ENCODE measurements around the gene DDX51.

Gene DDX51

DNA sequence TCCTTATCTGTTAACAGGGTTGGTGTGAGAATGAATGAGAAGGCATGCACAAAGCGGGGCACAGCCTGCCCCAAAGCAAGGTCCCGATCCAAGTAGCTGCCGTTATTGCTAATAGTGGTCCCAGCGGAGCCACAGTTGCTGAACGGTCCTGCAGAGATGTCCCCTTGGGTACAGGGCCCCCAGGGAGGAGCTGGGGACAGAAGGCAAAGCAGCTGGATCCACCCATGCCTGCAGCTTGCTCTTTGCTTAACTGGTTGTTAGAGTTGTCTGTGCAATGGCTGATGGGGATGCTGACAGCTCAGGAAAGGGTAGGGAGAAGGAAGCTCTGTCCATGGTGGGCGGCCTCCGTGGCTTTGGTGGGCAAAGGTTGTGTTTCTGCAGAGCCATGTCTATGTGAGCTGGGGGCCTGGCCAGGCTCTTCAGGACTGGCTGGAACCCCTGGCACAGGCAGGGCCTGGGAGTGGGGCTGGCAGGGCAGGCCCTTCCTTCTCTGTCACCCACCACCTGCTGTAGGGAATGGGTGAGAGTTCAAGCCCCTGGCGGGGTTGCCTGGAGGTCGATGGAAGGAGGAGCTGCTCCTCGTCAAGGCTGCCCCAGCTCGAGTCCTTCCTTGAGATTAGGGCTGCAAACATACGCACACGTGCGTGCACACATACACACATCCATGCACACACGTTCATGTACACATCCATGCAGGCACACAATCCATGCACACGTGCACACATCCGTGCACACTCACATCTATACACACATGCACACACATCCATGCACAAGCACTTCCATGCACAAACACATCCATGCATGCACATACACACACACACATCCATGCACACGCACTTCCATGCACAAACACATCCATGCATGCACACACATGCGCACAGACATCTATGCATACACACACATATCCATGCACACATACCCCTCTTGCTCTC lies 35.6 kb upstream of the DDX51 start:
- no peak for DNase-seq (ENCODE audit: low read depth)

DNA sequence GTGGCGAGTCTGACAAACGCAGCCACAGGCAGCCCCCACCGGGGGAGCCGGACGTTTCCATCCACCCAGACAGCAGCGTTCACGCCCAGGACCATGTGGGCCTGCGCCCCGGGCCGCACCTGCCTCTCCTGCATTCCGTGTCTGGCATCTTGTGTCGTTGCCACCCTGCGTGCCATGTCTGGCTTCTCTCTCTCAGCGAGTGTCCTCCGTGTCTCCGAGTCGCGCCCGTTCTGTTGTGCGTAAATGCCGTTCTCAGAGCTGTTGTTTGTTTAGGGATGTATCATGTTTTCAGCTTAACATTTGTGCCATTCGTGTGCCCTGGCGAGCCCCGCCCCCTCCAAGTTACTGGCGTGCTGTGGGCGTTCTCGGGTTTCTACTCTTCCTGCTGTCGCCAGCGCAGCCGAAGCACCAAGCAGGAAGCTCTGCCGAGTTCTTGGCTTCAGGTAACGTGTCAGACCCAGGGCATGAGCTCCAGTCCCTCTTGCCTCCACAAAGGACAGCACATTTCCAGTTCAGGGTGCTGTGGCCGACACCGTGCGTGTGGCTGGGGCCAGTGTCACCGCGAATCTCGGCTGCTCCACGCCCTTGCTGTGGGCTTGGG lies 34.8 kb upstream of the DDX51 start:
- no peak for DNase-seq (ENCODE audit: low read depth)

DNA sequence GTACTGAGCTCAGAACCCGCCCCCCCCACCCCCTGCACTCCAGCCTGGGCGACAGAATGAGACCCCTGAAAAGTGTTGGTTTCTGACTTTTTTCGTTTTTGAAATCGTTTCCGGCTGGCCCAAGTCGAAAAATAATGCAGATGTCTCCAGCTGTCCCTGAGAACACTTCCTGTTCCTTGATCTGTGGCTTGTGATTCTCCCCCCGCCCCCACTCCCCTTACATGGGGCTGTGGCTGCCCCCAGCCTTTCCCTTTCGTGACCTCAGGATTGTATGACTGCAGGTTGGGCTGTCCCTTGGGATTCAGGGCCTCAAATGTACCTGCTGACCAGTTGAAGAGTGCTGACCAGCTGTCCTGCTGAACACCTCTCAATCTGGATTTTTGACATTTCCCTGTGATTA lies 34.2 kb upstream of the DDX51 start:
- DNase-seq (ENCODE audit: low read depth) = no peak

DNA sequence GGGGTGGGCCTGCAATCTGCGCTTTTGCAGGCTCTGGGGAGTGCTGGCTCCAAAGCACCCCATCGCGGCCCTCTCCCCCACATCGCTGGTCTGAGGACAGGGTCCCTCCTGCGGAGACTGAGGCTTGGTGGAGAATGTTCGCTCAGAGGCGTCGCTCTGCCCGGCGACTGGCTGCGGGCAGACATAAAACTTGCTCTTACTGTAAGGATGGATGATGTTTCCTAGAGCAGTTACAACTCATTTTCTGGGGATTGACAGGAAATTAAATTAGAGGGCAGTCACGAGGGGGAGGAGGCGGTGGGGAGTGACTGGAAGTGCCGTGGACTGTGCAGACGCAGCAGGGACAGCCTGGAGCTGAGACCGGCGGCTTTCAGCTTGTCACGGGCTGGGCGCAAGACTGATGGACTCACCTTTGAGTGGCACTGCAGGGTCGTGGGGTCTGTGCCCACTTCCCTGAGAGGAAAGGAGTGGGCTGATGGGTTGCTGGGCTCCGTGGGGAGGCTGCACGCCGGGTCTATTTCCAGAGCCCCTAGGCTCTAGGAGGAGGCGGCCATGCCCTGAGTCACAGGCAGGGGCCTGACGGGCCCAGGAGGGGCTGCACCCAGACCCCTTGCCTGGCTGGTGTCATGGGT lies 32.9 kb upstream of the DDX51 start:
- DNase-seq (ENCODE audit: low read depth) = no peak

DNA sequence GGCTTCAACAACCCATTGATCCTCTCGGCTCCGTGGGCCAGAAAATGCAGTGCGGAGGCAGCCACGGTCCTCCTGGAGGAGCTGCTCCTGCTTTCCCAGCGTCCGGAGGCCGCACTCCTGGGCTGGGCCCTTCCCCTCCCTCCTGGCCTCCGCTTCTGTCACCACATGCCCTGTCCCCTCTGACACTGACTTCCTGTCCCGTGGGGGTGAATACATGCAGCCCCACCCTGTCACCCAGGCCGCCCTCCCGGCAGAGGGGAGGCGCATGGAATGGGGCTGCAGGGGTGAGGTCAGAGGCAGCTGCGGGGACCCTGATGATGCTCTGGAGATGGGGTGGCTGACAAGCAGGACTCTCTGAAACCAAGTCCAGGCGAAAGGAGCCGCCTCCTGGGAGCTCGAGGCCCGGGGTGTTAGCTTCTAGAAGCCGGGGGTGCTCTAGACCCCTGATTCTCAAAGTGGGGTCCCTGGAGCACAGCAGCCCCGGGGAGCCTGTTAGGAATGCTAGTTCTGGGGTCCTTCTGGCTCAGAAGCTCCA lies 32.3 kb upstream of the DDX51 start:
- no peak for DNase-seq (ENCODE audit: low read depth)

DNA sequence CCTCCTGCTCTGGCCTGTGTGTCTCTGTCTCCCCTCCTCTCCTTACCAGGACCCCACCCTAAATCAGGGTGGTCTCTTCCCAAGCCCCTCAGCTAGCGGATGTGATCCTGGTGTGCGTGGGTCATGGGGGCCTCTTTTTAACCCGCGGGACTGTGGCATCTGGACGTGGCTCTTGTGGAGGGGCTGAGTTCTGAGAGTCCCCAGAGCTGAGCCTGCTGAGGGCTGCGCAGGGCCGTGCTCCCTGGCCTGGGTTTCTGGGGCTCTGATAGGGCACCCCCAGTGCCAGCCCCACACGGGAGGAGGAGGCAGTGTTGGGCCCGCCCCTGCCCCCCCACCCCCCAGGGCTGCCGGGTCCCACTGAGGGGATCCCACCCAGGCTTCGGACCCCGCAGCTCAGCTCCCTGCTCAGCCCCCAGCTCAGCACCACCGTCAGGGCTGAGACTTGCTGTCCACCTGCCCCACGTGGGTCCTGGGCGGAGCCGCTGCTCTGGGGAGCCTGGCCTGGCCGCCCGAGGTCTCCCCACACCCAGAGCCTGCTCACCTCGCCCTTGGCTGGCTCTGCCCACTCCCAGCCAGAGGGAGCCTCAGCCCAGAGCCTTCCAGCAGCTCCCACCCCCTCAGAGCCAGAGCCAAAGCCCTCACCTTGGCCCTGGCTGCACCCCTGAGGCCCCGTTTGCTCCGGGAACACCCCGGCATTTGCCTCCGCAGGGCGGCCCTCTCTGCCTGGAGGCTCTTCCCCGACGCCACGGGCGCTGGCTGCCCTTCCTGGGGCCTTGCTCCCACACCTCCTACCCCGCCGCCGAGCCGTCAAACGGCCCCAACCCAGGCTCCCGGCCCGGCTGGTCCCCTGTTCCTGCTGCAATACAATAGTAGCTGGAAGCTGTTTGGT lies 31.6 kb upstream of the DDX51 start:
- DNase-seq (ENCODE audit: low read depth) = no peak

DNA sequence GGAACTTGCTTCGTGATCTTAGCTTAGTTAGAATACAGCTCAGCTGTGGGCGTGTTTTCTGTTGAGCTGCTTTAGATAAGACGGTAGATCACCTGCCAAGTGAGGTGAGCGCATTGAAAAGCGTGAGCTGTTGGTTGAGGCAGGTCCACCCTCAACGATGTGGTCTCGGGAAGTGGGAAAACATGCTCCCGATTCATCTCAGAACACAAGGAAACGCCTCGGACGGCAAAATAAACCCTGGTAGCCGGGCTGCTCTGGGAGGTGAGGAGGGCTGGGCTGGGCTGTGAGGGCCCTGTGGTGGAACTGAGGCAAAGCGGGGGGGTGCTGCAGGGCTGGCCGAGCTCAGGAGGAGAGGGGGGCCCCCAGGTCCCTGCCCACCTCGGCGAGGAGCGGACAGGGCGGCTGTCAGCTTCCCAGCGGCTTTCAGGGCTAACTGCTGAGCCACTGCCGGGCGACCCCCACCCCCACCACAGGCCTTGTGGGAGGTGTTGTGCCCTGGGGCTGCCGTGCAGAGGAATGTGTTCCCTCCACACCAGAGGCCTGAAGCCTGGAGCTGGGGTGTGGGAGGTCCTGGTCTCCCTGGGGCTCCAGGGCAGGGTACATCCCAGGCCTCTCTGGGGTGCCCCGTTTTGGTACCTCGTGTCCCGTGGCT lies 30.8 kb upstream of the DDX51 start:
- DNase-seq (ENCODE audit: low read depth) = no peak

DNA sequence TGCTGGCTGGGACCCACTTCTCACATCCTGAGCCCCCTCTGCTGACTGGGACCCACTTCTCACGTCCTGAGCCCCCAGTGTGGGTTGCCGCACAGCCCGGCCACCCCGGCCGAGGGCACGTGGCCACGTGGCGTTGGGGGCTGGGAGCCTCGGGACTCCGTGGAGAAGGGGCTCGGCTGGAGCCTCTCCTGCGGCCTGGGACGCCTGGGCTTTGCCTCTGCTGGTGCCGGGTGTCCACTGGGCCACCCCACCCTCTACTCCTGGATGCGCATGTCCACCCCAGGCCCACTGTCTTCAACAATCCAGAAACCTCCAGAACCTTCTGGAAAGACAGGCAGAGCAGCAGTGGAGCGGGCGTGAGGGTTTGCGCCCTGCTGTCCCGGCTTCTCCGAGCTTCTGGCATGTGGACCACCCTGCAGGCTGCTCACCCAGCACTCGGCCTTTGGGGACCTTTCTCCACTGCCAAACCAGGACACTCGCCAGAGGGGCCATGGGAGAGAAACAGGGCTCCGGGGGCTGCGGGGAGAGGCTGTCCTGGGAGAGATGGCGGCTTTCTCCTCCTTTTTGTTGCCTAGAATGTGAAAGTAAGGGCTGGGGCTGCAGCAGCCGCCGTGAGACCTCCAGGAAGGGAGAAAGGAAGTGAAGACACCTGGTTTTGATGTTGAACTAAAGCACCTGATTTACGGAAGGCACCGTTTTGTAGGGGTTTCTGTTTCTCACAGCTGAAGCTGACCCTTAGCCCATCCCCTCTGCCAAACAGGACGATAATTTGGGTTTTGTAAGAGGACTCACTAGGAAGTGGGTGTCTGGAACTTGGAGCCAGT lies 30.1 kb upstream of the DDX51 start:
- no peak for DNase-seq (ENCODE audit: low read depth)

DNA sequence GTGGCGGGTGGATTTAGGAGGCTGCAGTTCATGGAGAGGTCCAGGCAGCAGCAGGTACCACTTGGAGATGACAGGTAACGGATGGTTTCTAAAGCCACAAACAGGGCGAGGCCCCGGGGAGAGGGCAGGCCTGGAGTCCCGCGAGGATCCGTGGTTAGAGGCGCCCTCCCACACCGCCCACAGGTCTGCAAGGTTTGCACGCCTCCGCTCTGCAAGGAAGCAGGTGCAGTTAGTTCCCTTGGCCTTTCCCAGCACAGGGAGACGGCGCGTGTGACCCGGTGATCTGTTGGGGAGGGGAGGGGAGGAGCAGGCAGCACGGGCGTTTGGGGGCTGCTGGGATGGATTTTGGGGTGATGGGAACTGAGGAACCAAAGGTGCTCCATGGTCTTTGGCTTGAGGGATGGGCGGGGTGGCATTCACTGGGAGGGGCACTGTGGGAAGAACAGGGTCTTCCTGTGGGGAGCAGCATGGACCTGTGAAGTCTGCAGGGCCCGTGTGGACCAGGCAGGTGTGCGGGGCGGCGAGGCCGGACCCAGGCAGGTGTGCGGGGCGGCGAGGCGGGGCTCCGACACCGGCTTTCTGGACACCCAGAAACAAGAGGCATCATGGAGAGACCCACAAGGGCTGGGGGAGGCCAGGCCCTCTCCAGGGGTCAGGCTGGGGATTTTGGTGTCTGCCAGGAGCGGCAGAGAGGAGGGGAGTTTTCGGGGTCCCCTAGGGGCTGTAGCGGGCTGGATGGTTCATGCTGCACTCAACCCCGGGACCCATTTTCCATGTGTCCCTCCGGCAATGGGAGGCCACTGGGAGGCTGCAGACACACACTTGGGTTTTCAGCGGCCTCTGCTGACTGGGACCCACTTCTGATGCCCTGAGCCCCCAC lies 29.3 kb upstream of the DDX51 start:
- DNase-seq (ENCODE audit: low read depth) = no peak

DNA sequence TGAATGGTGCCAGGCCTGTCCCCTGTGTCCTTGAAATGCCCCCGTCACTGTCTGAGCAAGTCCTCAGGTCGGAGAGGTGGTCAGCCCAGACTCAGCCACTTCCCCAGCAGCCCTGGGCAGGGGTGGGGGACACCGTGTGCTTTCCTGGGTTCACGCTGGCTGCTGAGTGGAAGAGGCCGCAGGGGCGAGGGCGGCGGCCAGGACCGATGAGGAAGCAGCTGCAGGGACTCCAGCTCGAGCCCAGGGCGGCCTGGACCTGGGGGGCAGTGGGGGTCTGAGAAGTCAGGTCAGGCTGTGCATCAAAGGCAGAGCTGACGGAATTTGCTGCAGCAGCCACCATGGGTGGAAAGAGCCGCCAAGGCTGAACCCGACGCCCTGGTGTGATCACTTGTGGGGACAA lies 28.5 kb upstream of the DDX51 start:
- no peak for DNase-seq (ENCODE audit: low read depth)

DNA sequence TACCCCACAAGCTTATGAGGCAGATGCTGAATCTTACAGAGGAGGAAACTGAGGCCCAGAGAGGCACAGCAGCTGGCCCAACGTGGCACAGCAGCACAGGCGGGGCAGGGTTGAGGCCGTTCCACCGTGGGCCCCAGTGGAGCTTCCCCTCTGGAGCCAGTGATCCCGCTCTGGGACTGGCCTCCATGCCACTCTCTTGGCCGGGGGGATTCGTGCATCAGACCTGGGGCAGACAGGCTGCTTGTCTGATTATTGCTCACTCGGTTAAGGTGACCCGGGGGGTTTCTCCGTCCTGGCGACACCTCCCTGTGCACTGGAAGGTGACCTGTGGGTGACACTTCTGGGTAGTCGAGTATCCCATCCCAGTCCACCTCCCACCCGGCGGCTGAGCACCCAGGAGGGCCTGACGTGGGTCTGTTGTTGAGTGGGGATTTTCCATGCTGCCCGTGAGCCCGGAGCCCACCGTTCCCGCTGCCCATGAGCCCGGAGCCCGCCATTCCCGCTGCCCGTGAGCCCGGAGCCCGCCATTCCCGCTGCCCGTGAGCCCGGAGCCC lies 27.9 kb upstream of the DDX51 start:
- no peak for DNase-seq (ENCODE audit: low read depth)

DNA sequence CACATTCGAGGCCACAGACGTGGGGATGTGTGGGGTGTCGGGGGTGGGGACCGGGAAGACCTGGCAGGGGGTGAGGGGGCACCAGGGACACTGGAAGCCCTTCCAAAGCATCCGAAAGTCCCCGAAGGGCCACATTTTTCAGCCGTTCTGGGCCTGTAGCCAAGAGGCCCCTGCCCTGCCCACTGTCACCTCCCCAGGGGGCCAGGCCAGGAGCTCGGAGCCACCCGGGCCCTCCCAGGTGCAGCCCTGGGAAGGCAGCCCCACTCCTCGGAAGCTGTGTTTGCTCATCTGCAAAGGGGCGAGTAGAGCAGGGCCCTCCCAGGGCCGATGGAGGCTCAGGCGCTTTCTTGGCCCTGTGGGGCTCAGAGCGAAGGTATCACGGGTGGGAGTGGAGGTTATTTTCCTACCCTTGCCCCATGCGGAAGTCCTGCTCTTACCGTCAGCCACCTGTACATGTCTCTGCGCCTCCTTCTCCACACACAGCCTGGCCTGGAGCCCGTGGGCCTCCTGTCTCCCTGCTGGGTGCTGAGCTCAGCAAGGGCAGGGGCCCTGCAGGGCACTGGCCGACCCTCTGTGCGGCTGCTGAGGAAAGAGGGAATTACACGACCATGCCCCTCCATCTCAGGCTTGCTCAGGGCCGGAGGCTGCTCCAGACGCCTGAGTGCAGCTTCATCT lies 27.3 kb upstream of the DDX51 start:
- DNase-seq (ENCODE audit: low read depth) = no peak

DNA sequence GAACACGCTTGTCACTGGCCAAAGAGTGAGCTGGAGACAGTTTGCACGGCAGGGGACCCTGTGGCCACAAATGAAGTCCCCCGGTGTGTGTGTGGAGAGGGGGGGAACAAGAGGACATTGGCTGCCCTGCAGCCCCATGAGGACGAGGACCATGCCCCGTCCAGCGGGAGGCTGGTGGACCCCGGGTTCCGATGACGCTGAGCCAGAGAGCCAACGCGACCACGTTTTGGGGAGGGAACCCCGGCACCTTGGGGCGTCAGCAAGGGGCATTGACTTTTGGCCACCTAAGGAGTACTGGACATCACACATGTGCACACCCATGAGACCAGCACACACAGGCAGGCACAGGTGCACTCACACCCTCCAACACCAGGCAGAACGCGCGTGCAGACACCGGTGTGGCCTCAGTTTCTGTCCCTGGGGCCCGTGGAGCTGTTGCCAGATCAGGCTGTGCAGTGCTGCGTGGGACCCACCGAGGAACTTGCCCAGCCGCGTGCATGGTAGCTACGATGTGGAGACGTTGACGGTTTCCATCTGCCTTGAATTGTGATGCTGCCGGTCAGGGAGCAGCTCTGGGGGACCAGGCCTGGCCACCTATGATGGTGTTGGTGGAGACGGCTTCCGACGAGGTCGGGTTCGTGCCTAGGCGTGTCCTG lies 26.6 kb upstream of the DDX51 start:
- DNase-seq (ENCODE audit: low read depth) = no peak

DNA sequence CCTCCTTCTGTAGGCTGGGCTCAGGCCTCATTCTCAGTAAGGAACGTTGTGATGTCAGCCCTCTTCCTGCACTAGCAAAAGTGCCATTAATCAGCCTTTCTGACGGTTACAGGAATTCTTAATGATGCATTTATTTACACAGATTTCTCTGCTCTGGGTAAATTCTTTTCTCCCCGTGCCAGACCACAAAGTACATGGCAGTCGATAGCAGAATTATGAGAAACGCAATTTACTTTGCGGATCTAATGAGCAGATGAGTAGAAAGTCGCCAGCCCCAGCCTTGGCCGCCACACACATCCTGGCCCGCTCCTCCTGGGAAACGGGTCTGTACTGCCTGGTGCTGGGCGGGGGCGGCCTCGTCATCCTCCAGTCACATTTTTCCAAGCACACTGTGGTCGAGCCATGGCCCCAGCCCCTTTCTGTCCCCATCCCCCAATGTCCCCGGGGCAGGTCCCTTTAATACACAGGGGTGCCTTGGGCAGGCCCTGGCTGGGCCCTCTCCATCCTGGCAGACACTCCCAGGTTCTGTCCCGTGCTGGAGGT lies 26.0 kb upstream of the DDX51 start:
- no peak for DNase-seq (ENCODE audit: low read depth)

DNA sequence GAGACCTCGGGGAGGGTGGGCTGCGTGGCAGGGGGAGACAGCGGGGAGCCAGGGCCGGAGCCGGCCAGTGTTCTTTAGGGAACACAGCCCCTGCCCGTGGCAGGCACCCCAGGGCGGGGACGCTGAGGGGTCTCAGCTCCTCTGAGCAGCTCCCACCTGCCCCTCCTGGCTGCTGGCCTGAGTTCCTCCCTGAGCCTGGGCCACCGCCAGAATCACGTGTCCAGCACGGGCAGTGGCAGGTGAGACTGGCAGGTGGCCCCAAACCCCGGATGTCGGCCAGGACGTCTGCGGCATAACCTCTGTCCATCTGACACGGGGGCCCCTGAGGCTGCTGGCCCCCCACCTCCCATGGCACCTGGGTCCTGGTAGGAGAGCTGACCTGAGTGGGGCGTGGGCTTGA lies 25.3 kb upstream of the DDX51 start:
- DNase-seq (ENCODE audit: low read depth) = no peak

DNA sequence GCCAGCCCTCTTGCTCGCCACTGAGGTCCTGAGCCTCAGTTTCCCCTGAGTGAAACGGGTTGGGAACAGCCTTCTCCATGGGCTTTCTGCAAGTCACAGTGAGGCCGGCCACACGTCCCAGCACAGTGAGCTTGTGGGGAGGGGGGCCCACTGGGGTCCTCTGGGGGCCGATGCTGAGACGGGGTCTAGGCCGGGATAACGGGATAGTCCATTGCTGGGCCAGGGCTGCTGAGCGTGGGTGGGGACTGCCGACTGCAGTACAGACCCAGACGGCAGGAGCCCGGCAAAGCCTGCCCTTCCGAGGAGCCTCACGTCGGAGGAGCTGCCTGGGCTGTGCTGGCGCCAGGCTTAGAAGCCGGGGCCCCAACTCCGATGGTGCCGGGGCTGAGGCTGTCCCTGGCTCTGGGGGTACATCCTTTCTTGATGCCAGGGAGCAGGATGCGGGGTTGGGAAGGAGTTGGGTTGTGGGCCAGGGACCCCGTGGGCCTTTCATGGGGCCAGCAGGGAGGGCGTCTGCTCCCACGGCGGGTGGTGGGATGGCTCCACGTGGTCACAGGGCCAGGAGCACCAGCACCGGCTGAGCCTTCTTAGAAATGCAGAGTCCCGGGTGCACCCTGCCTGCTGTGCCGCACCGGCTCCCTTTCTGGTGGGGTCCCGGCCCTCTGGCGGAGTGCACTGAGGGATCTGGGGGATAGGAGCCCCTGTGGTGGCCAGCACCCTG lies 24.4 kb upstream of the DDX51 start:
- no peak for DNase-seq (ENCODE audit: low read depth)

Measured in non-pigmented ciliary epithelial cell (primary cell).